Endothelial cell of umbilical vein (primary cell): ENCODE data around the gene PIEZO2. TPM values are rescaled to one million over a fixed set of nuclear protein-coding genes. Genes with fewer than 3 reads are reported as not detected.

Source experiments
- BruUV-seq: library from RNA; stranded (reverse); fragments of 400-500 nt; replicated peaks from 2 replicates; lab custom pipeline; 2021; lab: Mats Ljungman, UMichigan
- CTCF ChIA-PET: fragments of 300-600, 350-600 bp; sonication (Branson Sonifier 250); formaldehyde crosslinking; loops from one replicate; lab custom pipeline; 2021; ENCODE audit warnings: antibody characterized with exemption, inconsistent platforms; lab: Charles Lee
- POLR2A ChIA-PET: fragments of 300-600, 350-600 bp; sonication (Branson Sonifier 250); formaldehyde crosslinking; loops from one replicate; lab custom pipeline; 2021; ENCODE audit warnings: antibody characterized with exemption, inconsistent platforms; lab: Charles Lee
- DNase-seq: peaks from one replicate; pipeline ENCODE4 v3.0.0-alpha.2; 2011; ENCODE audit warnings: low read depth, low spot score
- FAIRE-seq: peaks from 2 replicates; lab custom pipeline; 2011; peaks lifted over from hg19 to GRCh38; lab: Jason Lieb, UNC
- H2AFZ ChIP-seq: 2 replicates; pipeline ENCODE4 v1.6.0; 2012; ENCODE audit warnings: low read depth, low read length, control low read depth, inconsistent platforms
- H3K27ac ChIP-seq: 2 replicates; pipeline ENCODE4 v1.5.1; 2011; ENCODE audit warnings: low read depth, mild to moderate bottlenecking, control low read depth, low read length, moderate library complexity; ENCODE audit not compliant: insufficient read depth
- H3K27me3 ChIP-seq, 2 experiments: 2 replicates each; pipeline versions ENCODE4 v1.6.0 to v1.6.1; 2011; ENCODE audit warnings: low read length in 2 of 2, mixed read lengths in 1 of 2; ENCODE audit not compliant: control insufficient read depth in 2 of 2, insufficient read depth in 2 of 2
- H3K36me3 ChIP-seq, 2 experiments: 2 replicates in 1 of 2; 3 replicates in 1 of 2; pipeline ENCODE4 v1.5.1; 2011; ENCODE audit warnings: low read length in 2 of 2, mild to moderate bottlenecking in 1 of 2, moderate library complexity in 1 of 2; ENCODE audit not compliant: control insufficient read depth in 2 of 2, insufficient read depth in 2 of 2; ENCODE audit errors: extremely low read depth in 1 of 2
- H3K4me1 ChIP-seq: 3 replicates; pipeline ENCODE4 v1.5.1; 2011; ENCODE audit warnings: mild to moderate bottlenecking, low read length; ENCODE audit not compliant: control insufficient read depth, insufficient read depth; ENCODE audit errors: extremely low read depth
- H3K4me2 ChIP-seq: 2 replicates; pipeline ENCODE4 v1.6.1; 2011; ENCODE audit warnings: low read length, control low read depth, mixed read lengths; ENCODE audit not compliant: insufficient read depth
- H3K4me3 ChIP-seq, 3 experiments: fragments of 200-600 bp in 1 of 3; sonication (generic), shearing (Covaris generic) in 1 of 3; replicated peaks in 1 of 3; 2 replicates each; pipeline ENCODE4 v1.5.1; 2011 to 2016; ENCODE audit warnings: control low read depth in 3 of 3, low read length in 3 of 3, mild to moderate bottlenecking in 2 of 3, inconsistent platforms in 1 of 3, low read depth in 1 of 3, moderate library complexity in 1 of 3; ENCODE audit not compliant: insufficient read depth in 1 of 3
- H3K79me2 ChIP-seq: 2 replicates; pipeline ENCODE4 v1.6.0; 2012; ENCODE audit warnings: low read length, inconsistent platforms; ENCODE audit not compliant: control insufficient read depth, insufficient read depth
- H3K9ac ChIP-seq: replicated peaks from 2 replicates; pipeline ENCODE3; 2011; ENCODE audit warnings: low read length, control low read depth; ENCODE audit not compliant: insufficient read depth; ENCODE audit errors: extremely low read depth
- H3K9me1 ChIP-seq: replicated peaks from 3 replicates; pipeline ENCODE4 v1.6.0; 2011; ENCODE audit warnings: mild to moderate bottlenecking, low read length; ENCODE audit not compliant: control insufficient read depth, insufficient read depth; ENCODE audit errors: extremely low read depth
- H3K9me3 ChIP-seq: replicated peaks from 2 replicates; pipeline ENCODE4 v1.5.1; 2012; ENCODE audit warnings: low read length, inconsistent platforms; ENCODE audit not compliant: control insufficient read depth, insufficient read depth
- H4K20me1 ChIP-seq: replicated peaks from 2 replicates; pipeline ENCODE3; 2011; ENCODE audit warnings: mild to moderate bottlenecking, low read length; ENCODE audit not compliant: control insufficient read depth, insufficient read depth; ENCODE audit errors: extremely low read depth
- EZH2 ChIP-seq: IDR thresholded peaks from 2 replicates; pipeline ENCODE4 v1.6.1; 2012; ENCODE audit warnings: borderline replicate concordance, low read depth, mild to moderate bottlenecking, moderate library complexity, low read length, inconsistent platforms; ENCODE audit not compliant: severe bottlenecking
- FOS ChIP-seq: IDR thresholded peaks from 2 replicates; pipeline ENCODE4 v1.6.1; 2011; ENCODE audit warnings: mild to moderate bottlenecking, low read length, moderate library complexity, borderline replicate concordance; ENCODE audit not compliant: insufficient read depth
- GATA2 ChIP-seq: IDR thresholded peaks from 2 replicates; pipeline ENCODE4 v1.7.0; 2011; ENCODE audit warnings: low read depth, mild to moderate bottlenecking, moderate library complexity, mixed read lengths, low read length; ENCODE audit not compliant: insufficient read length, insufficient read depth
- JUN ChIP-seq: IDR thresholded peaks from 2 replicates; pipeline ENCODE4 v1.6.1; 2011; ENCODE audit warnings: borderline replicate concordance, low read depth; ENCODE audit not compliant: insufficient read length, insufficient read depth
- MYC ChIP-seq: IDR thresholded peaks from one replicate; pipeline ENCODE4 v1.6.1; 2011; ENCODE audit warnings: mild to moderate bottlenecking, low read depth, low read length
- POLR2A ChIP-seq: IDR thresholded peaks from 2 replicates; pipeline ENCODE4 v1.6.1; 2012; ENCODE audit warnings: low read depth, mild to moderate bottlenecking, control low read depth, low read length
- POLR2AphosphoS5 ChIP-seq: IDR thresholded peaks from 2 replicates; pipeline ENCODE4 v1.6.1; 2012; ENCODE audit warnings: low read depth, mild to moderate bottlenecking, control low read depth, low read length, moderate library complexity; ENCODE audit not compliant: insufficient read depth
- dilution Hi-C: fragments of 300-500 bp; cut with MboI; formaldehyde crosslinking; loops from one replicate; pipeline ENCODE4 v1.15.0; 2019; ENCODE audit warnings: low sequenced_read_pairs; ENCODE audit not compliant: extremely low pct_ligation_motif_present
- intact Hi-C: fragments of 100-400 bp; cut with micrococcal nuclease; formaldehyde crosslinking; loops from one replicate; pipeline ENCODE4 v1.10.0; 2022
- polyA plus RNA-seq, 4 experiments: library from polyadenylated mRNA; depleted of rRNA in 3 of 4; stranded (reverse) in 3 of 4; unstranded in 1 of 4; fragments of >200 nt; gene quantifications; 2 replicates each; pipeline versions ENCODE4 v1.2.1 to v1.2.3, GENCODE V29; 2011 to 2012; ENCODE audit warnings: missing spikeins in 1 of 4
- total RNA-seq: library from RNA; stranded (reverse); gene quantifications from 2 replicates; pipeline ENCODE4 v1.2.3, GENCODE V29; 2021
- TF ChIP-seq, protein P1 (sequence below): IDR thresholded peaks from 2 replicates; pipeline ENCODE4 v1.6.1; 2011; ENCODE audit not compliant: insufficient read depth, insufficient read length
- TF ChIP-seq, protein P2 (sequence below), 2 donors: IDR thresholded peaks; 1 replicate in 1 of 2; 2 replicates in 1 of 2; pipeline ENCODE4 v1.5.1; 2011; ENCODE audit warnings: low read length in 2 of 2, mild to moderate bottlenecking in 2 of 2, moderate library complexity in 2 of 2, control low read depth in 1 of 2, inconsistent platforms in 1 of 2, low read depth in 1 of 2; ENCODE audit not compliant: insufficient read depth in 1 of 2; ENCODE audit errors: extremely low read depth in 1 of 2

PIEZO2 gene
- total and polyA plus RNA-seq, 2 donors (not counting 3 experiments of a cell fraction or from before 2014, with no cell fraction given) = 1.7 to 11.2 TPM

- no peak overlapping the region for H3K4me2 ChIP-seq
- POLR2A ChIA-PET = no interaction called here
Observed at GRCh38 chr18:11167778-11168177, 18.4 kb upstream of the PIEZO2 start.

More at GRCh38 chr18:11167778-11168177, 18.4 kb upstream of the PIEZO2 start:
- dilution Hi-C loops = no loop called here
- Histone ChIP-seq H3K4me3 (no peak overlapping the region), H3K79me2 (no peaks in the 10 kb centered on the region), H2AFZ (no peak overlapping the region), H3K36me3 (no peaks in the 10 kb centered on the region), H3K4me1 (no peaks in the 10 kb centered on the region), H4K20me1 (no peaks in the 10 kb centered on the region), H3K9me1 (no peaks in the 10 kb centered on the region), H3K27ac (no peak overlapping the region), H3K9me3 (no peaks in the 10 kb centered on the region), H3K9ac (no peak overlapping the region), H3K27me3 (no peaks in the 10 kb centered on the region)
- TF ChIP-seq POLR2A = no peak
- TF ChIP-seq, protein P1, sequence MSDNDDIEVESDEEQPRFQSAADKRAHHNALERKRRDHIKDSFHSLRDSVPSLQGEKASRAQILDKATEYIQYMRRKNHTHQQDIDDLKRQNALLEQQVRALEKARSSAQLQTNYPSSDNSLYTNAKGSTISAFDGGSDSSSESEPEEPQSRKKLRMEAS = no peak
- TF ChIP-seq JUN = no peak
- no peak for TF ChIP-seq GATA2
- no peak for TF ChIP-seq MYC
- no peak for TF ChIP-seq FOS
- no peak for TF ChIP-seq EZH2
- TF ChIP-seq, protein P2, sequence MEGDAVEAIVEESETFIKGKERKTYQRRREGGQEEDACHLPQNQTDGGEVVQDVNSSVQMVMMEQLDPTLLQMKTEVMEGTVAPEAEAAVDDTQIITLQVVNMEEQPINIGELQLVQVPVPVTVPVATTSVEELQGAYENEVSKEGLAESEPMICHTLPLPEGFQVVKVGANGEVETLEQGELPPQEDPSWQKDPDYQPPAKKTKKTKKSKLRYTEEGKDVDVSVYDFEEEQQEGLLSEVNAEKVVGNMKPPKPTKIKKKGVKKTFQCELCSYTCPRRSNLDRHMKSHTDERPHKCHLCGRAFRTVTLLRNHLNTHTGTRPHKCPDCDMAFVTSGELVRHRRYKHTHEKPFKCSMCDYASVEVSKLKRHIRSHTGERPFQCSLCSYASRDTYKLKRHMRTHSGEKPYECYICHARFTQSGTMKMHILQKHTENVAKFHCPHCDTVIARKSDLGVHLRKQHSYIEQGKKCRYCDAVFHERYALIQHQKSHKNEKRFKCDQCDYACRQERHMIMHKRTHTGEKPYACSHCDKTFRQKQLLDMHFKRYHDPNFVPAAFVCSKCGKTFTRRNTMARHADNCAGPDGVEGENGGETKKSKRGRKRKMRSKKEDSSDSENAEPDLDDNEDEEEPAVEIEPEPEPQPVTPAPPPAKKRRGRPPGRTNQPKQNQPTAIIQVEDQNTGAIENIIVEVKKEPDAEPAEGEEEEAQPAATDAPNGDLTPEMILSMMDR (IDR thresholded peaks at IDR 0.05; ENCODE audit: extremely low read depth in 1 of 2, insufficient read depth in 1 of 2, low read depth in 1 of 2, low read length in 2 of 2) = no peak
- TF ChIP-seq POLR2AphosphoS5 = no peak
- DNase-seq (no peak), FAIRE-seq (no peak)
- intact Hi-C loops = no loop called here
- CTCF ChIA-PET = interaction anchor here (0.7 to 1.5 kb wide), 3 partner anchors 14 to 608 kb away, joined by 3 to 4 read pairs (median 4); no protein-coding TSS in a partner anchor
- BruUV-seq = no TSS peak
